Measurements from ENCODE around the gene AADAC.

GRCh38 chr3:151813799-151814198, at the start of gene AADAC:
- TF ChIP-seq CTCF (IDR thresholded peaks at IDR 0.05) (no peak), POLR2A (IDR thresholded peaks at IDR 0.05) (no peak)

Data from heart left ventricle (tissue), 13 donors.